ENCODE measurements around the gene OLR1. TPM values are rescaled to one million over a fixed set of nuclear protein-coding genes. Genes with fewer than 3 reads are reported as not detected.
A peak's percentile ranks its signal among the peaks of the same experiment; 100 is the strongest.

Gene OLR1
- total RNA-seq, 2 experiments from 2014 or later: not detected

DNA sequence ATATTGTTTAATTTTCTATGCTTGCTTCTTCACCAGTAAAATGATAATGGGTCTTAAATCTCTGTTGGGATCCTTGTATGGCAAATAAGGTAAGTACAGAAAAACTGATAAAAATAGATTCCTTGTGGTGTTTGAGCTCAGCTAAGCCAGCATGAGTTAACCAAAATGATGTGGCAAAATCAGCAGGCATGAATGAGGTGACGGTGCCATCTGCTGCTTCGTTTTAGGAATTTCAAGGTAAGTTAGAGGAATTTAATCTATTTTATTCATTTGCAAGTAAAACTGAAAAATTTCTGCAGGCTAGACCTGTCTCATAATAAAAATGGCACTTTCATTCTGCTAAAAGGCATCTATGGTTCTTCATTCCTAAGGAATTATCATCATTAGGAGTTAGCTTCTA, 31.9 kb downstream of the OLR1 start:
- H3K4me3 Mint-ChIP-seq: no peak overlapping the region
- H3K4me3 ChIP-seq (ENCODE audit: low read length): no peak overlapping the region
- H3K36me3 Mint-ChIP-seq (ENCODE audit: low read depth): no peaks in the 10 kb centered on the region
- no peaks in the 10 kb centered on the region for H3K9me3 ChIP-seq (ENCODE audit: control insufficient read depth in 1 of 2, insufficient read depth in 1 of 2, low read length in 2 of 2)
- peaks cover 0 to 4% of the 10 kb centered on the region in 2 experiments for H3K27me3 ChIP-seq (ENCODE audit: control insufficient read depth in 1 of 2, insufficient read depth in 2 of 2, low read length in 2 of 2)
- H3K4me1 ChIP-seq (ENCODE audit: insufficient read depth, low read length): no peaks in the 10 kb centered on the region
- TF ChIP-seq, protein P1, sequence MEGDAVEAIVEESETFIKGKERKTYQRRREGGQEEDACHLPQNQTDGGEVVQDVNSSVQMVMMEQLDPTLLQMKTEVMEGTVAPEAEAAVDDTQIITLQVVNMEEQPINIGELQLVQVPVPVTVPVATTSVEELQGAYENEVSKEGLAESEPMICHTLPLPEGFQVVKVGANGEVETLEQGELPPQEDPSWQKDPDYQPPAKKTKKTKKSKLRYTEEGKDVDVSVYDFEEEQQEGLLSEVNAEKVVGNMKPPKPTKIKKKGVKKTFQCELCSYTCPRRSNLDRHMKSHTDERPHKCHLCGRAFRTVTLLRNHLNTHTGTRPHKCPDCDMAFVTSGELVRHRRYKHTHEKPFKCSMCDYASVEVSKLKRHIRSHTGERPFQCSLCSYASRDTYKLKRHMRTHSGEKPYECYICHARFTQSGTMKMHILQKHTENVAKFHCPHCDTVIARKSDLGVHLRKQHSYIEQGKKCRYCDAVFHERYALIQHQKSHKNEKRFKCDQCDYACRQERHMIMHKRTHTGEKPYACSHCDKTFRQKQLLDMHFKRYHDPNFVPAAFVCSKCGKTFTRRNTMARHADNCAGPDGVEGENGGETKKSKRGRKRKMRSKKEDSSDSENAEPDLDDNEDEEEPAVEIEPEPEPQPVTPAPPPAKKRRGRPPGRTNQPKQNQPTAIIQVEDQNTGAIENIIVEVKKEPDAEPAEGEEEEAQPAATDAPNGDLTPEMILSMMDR (IDR thresholded peaks at IDR 0.05): peak; percentile 18
- H3K27me3 Mint-ChIP-seq: peaks cover 4% of the 10 kb centered on the region
- ChIA-PET POLR2A (no interaction called here), CTCF (interaction anchor here (0.6 to 1.9 kb wide), 4 partner anchors 10 to 1531 kb away, joined by 4 to 7 read pairs (median 6); no protein-coding TSS in a partner anchor)
- H3K9me3 Mint-ChIP-seq: no peaks in the 10 kb centered on the region
- no peak overlapping the region for H3K27ac Mint-ChIP-seq
- H3K4me1 Mint-ChIP-seq (ENCODE audit: low read depth): no peaks in the 10 kb centered on the region
- peak; percentile 60 for ATAC-seq (ENCODE audit: poor library complexity)
- DNase-seq: peak in 13 of 14 experiments; percentile 10 to 74 (median 22)
- intact Hi-C loops (cut with DNase I, micrococcal nuclease): loop anchor here (1.0 to 10.0 kb wide), 5 partner anchors 195 to 808 kb away; no protein-coding TSS in a partner anchor
- H3K36me3 ChIP-seq (ENCODE audit: insufficient read depth, low read length): no peaks in the 10 kb centered on the region
- H3K27ac ChIP-seq (ENCODE audit: low read depth in 1 of 2, low read length in 2 of 2): no peak overlapping the region

DNA sequence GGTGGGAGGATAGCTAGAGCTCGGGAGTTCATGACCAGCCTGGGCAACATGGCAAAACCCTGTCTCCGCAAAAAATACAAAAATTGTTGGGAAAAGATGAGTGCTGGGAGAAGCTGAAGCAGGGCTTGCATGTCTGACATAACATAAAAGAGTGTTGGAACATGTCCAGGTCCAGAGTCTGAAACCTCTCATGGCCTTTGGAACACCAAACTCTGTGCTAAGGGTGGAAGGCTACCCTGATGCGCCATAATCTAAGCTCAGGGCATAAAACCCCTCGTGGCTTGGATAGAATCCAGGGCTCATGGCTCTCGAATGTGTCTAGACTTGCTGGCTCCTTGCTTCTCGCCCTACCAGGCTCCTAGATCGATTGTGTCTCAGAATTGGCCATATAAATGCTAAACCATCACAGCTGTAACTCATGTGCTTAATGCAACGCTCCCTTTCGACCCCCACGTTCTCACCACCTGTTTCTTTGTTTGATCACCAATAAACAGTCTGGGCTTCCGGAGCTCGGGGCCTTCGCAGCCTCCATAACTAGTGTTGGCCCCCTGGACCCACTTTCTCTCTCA, 35.2 kb downstream of the OLR1 start:
- Histone ChIP-seq H3K4me3 (ENCODE audit: low read length) (no peak overlapping the region), H3K4me1 (ENCODE audit: insufficient read depth, low read length) (no peaks in the 10 kb centered on the region), H3K27me3 (ENCODE audit: control insufficient read depth in 1 of 2, insufficient read depth in 2 of 2, low read length in 2 of 2) (no peaks in the 10 kb centered on the region), H3K27ac (ENCODE audit: low read depth in 1 of 2, low read length in 2 of 2) (no peak overlapping the region), H3K9me3 (ENCODE audit: control insufficient read depth in 1 of 2, insufficient read depth in 1 of 2, low read length in 2 of 2) (no peaks in the 10 kb centered on the region), H3K36me3 (ENCODE audit: insufficient read depth, low read length) (no peaks in the 10 kb centered on the region)
- Mint-ChIP-seq H3K4me3 (no peak overlapping the region), H3K36me3 (ENCODE audit: low read depth) (no peaks in the 10 kb centered on the region), H3K9me3 (no peaks in the 10 kb centered on the region), H3K27ac (no peak overlapping the region), H3K4me1 (ENCODE audit: low read depth) (no peaks in the 10 kb centered on the region), H3K27me3 (peaks cover 4% of the 10 kb centered on the region)
- no peak for ATAC-seq (ENCODE audit: poor library complexity)
- ChIA-PET POLR2A (interaction anchor here (0.6 kb wide), 1 partner anchor 524 kb away, joined by 4 read pairs; no protein-coding TSS in a partner anchor), CTCF (interaction anchor here (0.6 to 1.4 kb wide), 2 partner anchors 15 to 17 kb away, joined by 5 read pairs; no protein-coding TSS in a partner anchor)
- TF ChIP-seq, protein P1 (IDR thresholded peaks at IDR 0.05): no peak
- DNase-seq: no peak
- intact Hi-C loops (cut with DNase I, micrococcal nuclease): loop anchor here in 1 of 2 experiments (5.0 to 10.0 kb wide), 3 partner anchors 189 to 802 kb away; no protein-coding TSS in a partner anchor

DNA sequence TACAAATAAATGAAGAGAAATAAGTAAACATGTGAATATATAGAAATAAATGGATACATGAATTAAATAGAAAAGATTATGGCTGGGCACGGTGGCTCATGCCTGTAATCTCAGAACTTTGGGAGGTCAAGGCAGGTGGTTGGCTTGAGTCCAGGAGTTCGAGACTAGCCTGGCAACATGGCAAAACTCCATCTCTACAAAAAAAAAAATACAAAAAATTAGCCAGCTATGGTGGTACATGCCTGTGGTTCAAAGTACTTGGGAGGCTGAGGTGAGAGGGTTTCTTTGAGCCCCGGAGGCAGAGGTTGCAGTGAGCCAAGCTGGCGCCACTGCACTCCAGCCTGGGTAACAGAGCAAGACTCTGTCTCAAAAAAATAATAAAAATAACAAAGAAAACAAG, 36.8 kb downstream of the OLR1 start:
- intact Hi-C loops (cut with DNase I, micrococcal nuclease): loop anchor here in 1 of 2 experiments (5.0 to 10.0 kb wide), 3 partner anchors 188 to 800 kb away; no protein-coding TSS in a partner anchor
- no peak overlapping the region for H3K4me3 ChIP-seq (ENCODE audit: low read length)
- TF ChIP-seq, protein P1 (IDR thresholded peaks at IDR 0.05): no peak

More for the DNA sequence above, 36.8 kb downstream of the OLR1 start:
- Histone ChIP-seq H3K27ac (ENCODE audit: low read depth in 1 of 2, low read length in 2 of 2) (no peak overlapping the region), H3K36me3 (ENCODE audit: insufficient read depth, low read length) (no peaks in the 10 kb centered on the region), H3K9me3 (ENCODE audit: control insufficient read depth in 1 of 2, insufficient read depth in 1 of 2, low read length in 2 of 2) (no peaks in the 10 kb centered on the region), H3K27me3 (ENCODE audit: control insufficient read depth in 1 of 2, insufficient read depth in 2 of 2, low read length in 2 of 2) (no peaks in the 10 kb centered on the region), H3K4me1 (ENCODE audit: insufficient read depth, low read length) (no peaks in the 10 kb centered on the region)
- Mint-ChIP-seq H3K27me3 (peaks cover 4% of the 10 kb centered on the region), H3K4me1 (ENCODE audit: low read depth) (peaks cover 4% of the 10 kb centered on the region), H3K27ac (no peak overlapping the region), H3K4me3 (no peak overlapping the region), H3K36me3 (ENCODE audit: low read depth) (no peaks in the 10 kb centered on the region), H3K9me3 (no peaks in the 10 kb centered on the region)
- ChIA-PET CTCF (interaction anchor here (0.6 to 1.2 kb wide), 2 partner anchors 18 to 56 kb away, joined by 3 read pairs; no protein-coding TSS in a partner anchor), POLR2A (no interaction called here)
- ATAC-seq (ENCODE audit: poor library complexity): no peak
- no peak for DNase-seq

All from CD4-positive, alpha-beta T cell (primary cell).